VCaP (cell line): ENCODE measurements around the gene SLC24A3.

Experiments used
- H3K27ac ChIP-seq: fragments of 450-650 bp; 2 replicates; pipeline ENCODE4 v1.5.1; 2017
- CTCF ChIP-seq: fragments of 450-650 bp; conservative IDR thresholded peaks from 2 replicates; pipeline ENCODE4 v1.5.1; 2017; ENCODE audit warnings: mild to moderate bottlenecking, moderate library complexity

SLC24A3 gene

GRCh38 chr20:19693508-19693907 lies 481.1 kb downstream of the SLC24A3 start:
- no peak for TF ChIP-seq CTCF
- H3K27ac ChIP-seq = no peak overlapping the region; the same call in 1 of the 2 replicates

GRCh38 chr20:19695081-19695480 lies 482.6 kb downstream of the SLC24A3 start:
- no peak overlapping the region for H3K27ac ChIP-seq
- no peak for TF ChIP-seq CTCF

- no peak overlapping the region for H3K27ac ChIP-seq
- no peak for TF ChIP-seq CTCF
Measured at GRCh38 chr20:19696620-19697019, 484.2 kb downstream of the SLC24A3 start.

- no peak for TF ChIP-seq CTCF
- H3K27ac ChIP-seq = no peak overlapping the region
Measured at GRCh38 chr20:19697415-19697814, 485.0 kb downstream of the SLC24A3 start.

GRCh38 chr20:19699180-19699971 lies 486.9 kb downstream of the SLC24A3 start:
- no peak for TF ChIP-seq CTCF
- H3K27ac ChIP-seq = no peak overlapping the region

- no peak overlapping the region for H3K27ac ChIP-seq
- no peak for TF ChIP-seq CTCF
Measured at GRCh38 chr20:19701429-19701828, 489.0 kb downstream of the SLC24A3 start.

- H3K27ac ChIP-seq = no peak overlapping the region
- TF ChIP-seq CTCF = no peak
Measured at GRCh38 chr20:19706463-19706862, 494.0 kb downstream of the SLC24A3 start.
